IMR-90 (cell line): ENCODE results near the gene NBEAL1. TPM values are rescaled to one million over a fixed set of nuclear protein-coding genes. Genes with fewer than 3 reads are reported as not detected.

Source experiments
- ATAC-seq: fragments of 200-7000 bp; cut with Tn5 transposase; 2 replicates; pipeline ENCODE4 v1.9.1; 2020; ENCODE audit warnings: low read depth, mild to moderate bottlenecking, moderate library complexity
- BruUV-seq: library from RNA; stranded (reverse); fragments of 400-500 nt; replicated peaks from 2 replicates; lab custom pipeline; 2021; lab: Mats Ljungman, UMichigan
- CTCF ChIA-PET: fragments of 300-600 bp; formaldehyde crosslinking; extraction: SDS; loops from one replicate; lab custom pipeline; 2021; ENCODE audit warnings: antibody characterized with exemption; lab: Yijun Ruan, JAX
- POLR2A ChIA-PET: fragments of 300-600 bp; sonication (Branson Sonifier 250); formaldehyde crosslinking; loops from one replicate; lab custom pipeline; 2022; ENCODE audit warnings: antibody characterized with exemption; ENCODE audit not compliant: unreplicated experiment; lab: Charles Lee
- DNase-seq: peaks from one replicate; pipeline ENCODE4 v3.0.0; 2013
- H2AFZ ChIP-seq: replicated peaks from 2 replicates; pipeline ENCODE3; 2013; ENCODE audit warnings: low read length, mild to moderate bottlenecking; ENCODE audit not compliant: poor library complexity
- H2AK5ac ChIP-seq: 2 replicates; pipeline ENCODE4 v1.6.1; 2013; ENCODE audit warnings: low read depth, low read length, inconsistent platforms
- H2AK9ac ChIP-seq: replicated peaks from 2 replicates; pipeline ENCODE3; 2013; ENCODE audit warnings: mild to moderate bottlenecking, low read depth, low read length, moderate library complexity; ENCODE audit not compliant: poor library complexity
- H2BK120ac ChIP-seq: 2 replicates; pipeline ENCODE4 v1.6.1; 2013; ENCODE audit warnings: low read depth, low read length, inconsistent platforms
- H2BK15ac ChIP-seq: 3 replicates; pipeline ENCODE4 v1.6.1; 2013; ENCODE audit warnings: low read depth, low read length, inconsistent platforms
- H2BK20ac ChIP-seq: 2 replicates; pipeline ENCODE4 v1.6.1; 2013; ENCODE audit warnings: low read depth, mild to moderate bottlenecking, inconsistent platforms, low read length, moderate library complexity
- H2BK5ac ChIP-seq: 2 replicates; pipeline ENCODE4 v1.6.1; 2013; ENCODE audit warnings: mild to moderate bottlenecking, low read depth, low read length, inconsistent platforms; ENCODE audit not compliant: poor library complexity, severe bottlenecking
- H3K14ac ChIP-seq: replicated peaks from 2 replicates; pipeline ENCODE4 v1.6.1; 2013; ENCODE audit warnings: low read depth, low read length, inconsistent platforms
- H3K18ac ChIP-seq: 2 replicates; pipeline ENCODE4 v1.6.1; 2013; ENCODE audit warnings: low read depth, low read length, control low read depth
- H3K23ac ChIP-seq: 2 replicates; pipeline ENCODE4 v1.6.1; 2013; ENCODE audit warnings: low read depth, low read length, inconsistent platforms
- H3K27ac ChIP-seq: 2 replicates; pipeline ENCODE4 v1.5.1; 2013; ENCODE audit warnings: mild to moderate bottlenecking, control low read depth, low read length; ENCODE audit not compliant: insufficient read depth
- H3K27me3 ChIP-seq: 2 replicates; pipeline ENCODE4 v1.6.1; 2013; ENCODE audit warnings: low read length; ENCODE audit not compliant: control insufficient read depth, insufficient read depth
- H3K36me3 ChIP-seq: 2 replicates; pipeline ENCODE4 v1.6.1; 2013; ENCODE audit warnings: low read length, mixed read lengths; ENCODE audit not compliant: control insufficient read depth, insufficient read depth
- H3K4ac ChIP-seq: 2 replicates; pipeline ENCODE4 v1.6.1; 2013; ENCODE audit warnings: low read depth, low read length, inconsistent platforms
- H3K4me1 ChIP-seq: 2 replicates; pipeline ENCODE4 v1.6.1; 2013; ENCODE audit warnings: low read length, mixed read lengths; ENCODE audit not compliant: control insufficient read depth, insufficient read depth
- H3K4me2 ChIP-seq: 2 replicates; pipeline ENCODE4 v1.6.1; 2013; ENCODE audit warnings: low read depth, mild to moderate bottlenecking, control low read depth, low read length, moderate library complexity
- H3K4me3 ChIP-seq: 2 replicates; pipeline ENCODE4 v1.5.1; 2013; ENCODE audit warnings: low read depth, mild to moderate bottlenecking, control low read depth, low read length, moderate library complexity; ENCODE audit not compliant: insufficient read depth
- H3K56ac ChIP-seq: 2 replicates; pipeline ENCODE4 v1.6.1; 2013; ENCODE audit warnings: low read length, inconsistent platforms; ENCODE audit not compliant: insufficient read depth; ENCODE audit errors: extremely low read depth
- H3K79me1 ChIP-seq, 2 experiments: 2 replicates each; pipeline ENCODE4 v1.6.1; 2013; ENCODE audit warnings: low read length in 2 of 2, inconsistent platforms in 1 of 2, low read depth in 1 of 2
- H3K9ac ChIP-seq: 2 replicates; pipeline ENCODE4 v1.6.1; 2013; ENCODE audit warnings: low read depth, low read length, control low read depth
- H3K9me1 ChIP-seq: 2 replicates; pipeline ENCODE4 v1.6.1; 2013; ENCODE audit warnings: low read length, inconsistent platforms; ENCODE audit not compliant: insufficient read depth
- H3K9me3 ChIP-seq: 2 replicates; pipeline ENCODE4 v1.6.1; 2013; ENCODE audit warnings: low read length; ENCODE audit not compliant: control insufficient read depth, insufficient read depth
- H4K20me1 ChIP-seq: 2 replicates; pipeline ENCODE4 v1.6.1; 2013; ENCODE audit warnings: low read length, inconsistent platforms; ENCODE audit not compliant: insufficient read depth
- H4K5ac ChIP-seq: 2 replicates; pipeline ENCODE4 v1.6.1; 2013; ENCODE audit warnings: mild to moderate bottlenecking, low read depth, low read length, control low read depth
- H4K8ac ChIP-seq, 2 experiments: 2 replicates each; pipeline ENCODE4 v1.6.1; 2013; ENCODE audit warnings: low read depth in 2 of 2, low read length in 2 of 2, control low read depth in 1 of 2, inconsistent platforms in 1 of 2
- H4K91ac ChIP-seq: 2 replicates; pipeline ENCODE4 v1.6.1; 2013; ENCODE audit warnings: low read depth, low read length, inconsistent platforms; ENCODE audit not compliant: insufficient read depth
- MAFK ChIP-seq: IDR thresholded peaks from 2 replicates; pipeline ENCODE4 v1.6.1; 2012; ENCODE audit warnings: low read depth, low read length, improper control_type of control experiment
- NFE2L2 ChIP-seq: fragments of 150-350 bp; IDR thresholded peaks from 2 replicates; pipeline ENCODE4 v1.6.1; 2016; ENCODE audit warnings: low read depth, mild to moderate bottlenecking, low read length
- POLR2A ChIP-seq: IDR thresholded peaks from 2 replicates; pipeline ENCODE4 v1.6.1; 2012; ENCODE audit warnings: mild to moderate bottlenecking, low read depth, low read length
- RCOR1 ChIP-seq: IDR thresholded peaks from 2 replicates; pipeline ENCODE4 v1.6.1; 2012; ENCODE audit warnings: mild to moderate bottlenecking, low read length, improper control_type of control experiment; ENCODE audit not compliant: insufficient replicate concordance
- dilution Hi-C: fragments of 300-500 bp; cut with HindIII; formaldehyde crosslinking; loops from one replicate; pipeline ENCODE4 v1.14.3; 2018; ENCODE audit warnings: low sequenced_read_pairs; ENCODE audit not compliant: unreplicated experiment
- in situ Hi-C: fragments of 300-500 bp; cut with MboI; formaldehyde crosslinking; loops from 3 replicates; pipeline ENCODE4 v1.14.3; 2019; ENCODE audit warnings: low sequenced_read_pairs, inconsistent platforms, mixed read lengths
- intact Hi-C: fragments of 100-400 bp; cut with micrococcal nuclease; formaldehyde crosslinking; loops from 2 replicates; pipeline ENCODE4 v1.10.0; 2022
- polyA plus RNA-seq, 3 experiments: library from polyadenylated mRNA; depleted of rRNA; stranded (reverse); fragments of >200 nt; gene quantifications; 2 replicates each; pipeline ENCODE4 v1.2.3, GENCODE V29; 2012; ENCODE audit warnings: low replicate concordance in 1 of 3
- total RNA-seq: library from RNA; depleted of rRNA; stranded (reverse); fragments of >200 nt; gene quantifications from 2 replicates; pipeline ENCODE4 v1.2.3, GENCODE V29; 2012
- TF ChIP-seq, protein P1 (sequence below): fragments of 150-350 bp; IDR thresholded peaks from 2 replicates; pipeline ENCODE4 v1.6.1; 2017; ENCODE audit warnings: mild to moderate bottlenecking, antibody characterized with exemption, low read length, low read depth

NBEAL1 gene
- total and polyA plus RNA-seq, 2 of the 4 experiments (the other 2 are of a cell fraction), result 6.4 to 38.0 TPM

- Histone ChIP-seq H2BK120ac (no peak overlapping the region), H4K5ac (no peak overlapping the region), H3K18ac (no peak overlapping the region), H2BK15ac (no peak overlapping the region), H3K4me2 (no peak overlapping the region), H3K56ac (no peak overlapping the region), H3K9me1 (no peaks in the 10 kb centered on the region; the same call in 1 of the 2 replicates), H3K4me3 (no peak overlapping the region), H3K4me1 (peaks cover 2% of the 10 kb centered on the region), H3K79me1 (peaks cover 6 to 53% of the 10 kb centered on the region in 2 experiments), H3K9ac (no peak overlapping the region), H3K9me3 (no peaks in the 10 kb centered on the region), H3K4ac (no peak overlapping the region), H3K36me3 (peaks cover 3% of the 10 kb centered on the region), H2AFZ (no peak overlapping the region), H3K27me3 (no peaks in the 10 kb centered on the region), H3K14ac (no peak overlapping the region), H2BK5ac (no peak overlapping the region), H4K20me1 (0 out of 2 replicates have a peak, but pooled peaks cover under 1% of the 10 kb centered on the region), H4K8ac (no peak overlapping the region), H3K27ac (no peak overlapping the region), H2BK20ac (no peak overlapping the region), H4K91ac (no peak overlapping the region), H2AK5ac (no peak overlapping the region), H3K23ac (no peak overlapping the region), H2AK9ac (no peak overlapping the region)
- intact Hi-C loops (no loop called here), dilution Hi-C loops (no loop called here), in situ Hi-C loops (no loop called here)
- ATAC-seq (no peak), DNase-seq (peak; percentile 26)
- CTCF ChIA-PET, result no interaction called here
- no TSS peak for BruUV-seq
- TF ChIP-seq POLR2A (no peak), RCOR1 (no peak), NFE2L2 (no peak), MAFK (no peak)
- TF ChIP-seq, protein P1, sequence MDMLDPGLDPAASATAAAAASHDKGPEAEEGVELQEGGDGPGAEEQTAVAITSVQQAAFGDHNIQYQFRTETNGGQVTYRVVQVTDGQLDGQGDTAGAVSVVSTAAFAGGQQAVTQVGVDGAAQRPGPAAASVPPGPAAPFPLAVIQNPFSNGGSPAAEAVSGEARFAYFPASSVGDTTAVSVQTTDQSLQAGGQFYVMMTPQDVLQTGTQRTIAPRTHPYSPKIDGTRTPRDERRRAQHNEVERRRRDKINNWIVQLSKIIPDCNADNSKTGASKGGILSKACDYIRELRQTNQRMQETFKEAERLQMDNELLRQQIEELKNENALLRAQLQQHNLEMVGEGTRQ, result no peak
- POLR2A ChIA-PET, result no interaction called here
These were observed 10.9 kb downstream of the NBEAL1 start for GRCh38 chr2:203025592-203025991.
